Urinary bladder (tissue), 4 donors: Measurements from ENCODE around the gene MAN1B1. TPM values are rescaled to one million over a fixed set of nuclear protein-coding genes. Genes with fewer than 3 reads are reported as not detected.
"Not testable (repeated sequence)": the region's sequence is repeated elsewhere in the genome, so short reads cannot be mapped to it uniquely, and the experiment has no call there.

ENCODE experiments used
- DNase-seq: peaks from one replicate; pipeline ENCODE4 v3.0.0-alpha.2; 2015; ENCODE audit errors: extremely low spot score
- H3K27ac ChIP-seq: one replicate; pipeline ENCODE4 v1.5.1; 2013; ENCODE audit warnings: low read depth, mild to moderate bottlenecking, moderate library complexity
- H3K36me3 ChIP-seq: one replicate; pipeline ENCODE4 v1.6.1; 2013; ENCODE audit warnings: mild to moderate bottlenecking, moderate library complexity; ENCODE audit not compliant: insufficient read depth
- H3K4me1 ChIP-seq: one replicate; pipeline ENCODE4 v1.6.1; 2013; ENCODE audit warnings: mild to moderate bottlenecking, moderate library complexity; ENCODE audit not compliant: insufficient read depth
- H3K4me3 ChIP-seq: one replicate; pipeline ENCODE4 v1.5.1; 2013; ENCODE audit warnings: low read depth, low read length
- WGBS: extraction: QIAGEN DNeasy Blood & Tissue Kit; methylation state at CpG from one replicate; pipeline ENCODE4 v1.1.7; 2013; 5-methylcytosine and 5-hydroxymethylcytosine counted together
- polyA plus RNA-seq: library from polyadenylated mRNA; stranded (reverse); fragments of 200-250 nt; gene quantifications from one replicate; pipeline ENCODE4 v1.2.3, GENCODE V29; 2013
- total RNA-seq: library from RNA; depleted of rRNA; stranded (reverse); fragments of >200 nt; gene quantifications from one replicate; pipeline ENCODE4 v1.2.3, GENCODE V29; 2014
- donor health status: healthy with polysubstance abuse.
- donor health status: healthy.

Gene MAN1B1
- total and polyA plus RNA-seq, 2 donors, result 29.1 to 38.5 TPM

DNA sequence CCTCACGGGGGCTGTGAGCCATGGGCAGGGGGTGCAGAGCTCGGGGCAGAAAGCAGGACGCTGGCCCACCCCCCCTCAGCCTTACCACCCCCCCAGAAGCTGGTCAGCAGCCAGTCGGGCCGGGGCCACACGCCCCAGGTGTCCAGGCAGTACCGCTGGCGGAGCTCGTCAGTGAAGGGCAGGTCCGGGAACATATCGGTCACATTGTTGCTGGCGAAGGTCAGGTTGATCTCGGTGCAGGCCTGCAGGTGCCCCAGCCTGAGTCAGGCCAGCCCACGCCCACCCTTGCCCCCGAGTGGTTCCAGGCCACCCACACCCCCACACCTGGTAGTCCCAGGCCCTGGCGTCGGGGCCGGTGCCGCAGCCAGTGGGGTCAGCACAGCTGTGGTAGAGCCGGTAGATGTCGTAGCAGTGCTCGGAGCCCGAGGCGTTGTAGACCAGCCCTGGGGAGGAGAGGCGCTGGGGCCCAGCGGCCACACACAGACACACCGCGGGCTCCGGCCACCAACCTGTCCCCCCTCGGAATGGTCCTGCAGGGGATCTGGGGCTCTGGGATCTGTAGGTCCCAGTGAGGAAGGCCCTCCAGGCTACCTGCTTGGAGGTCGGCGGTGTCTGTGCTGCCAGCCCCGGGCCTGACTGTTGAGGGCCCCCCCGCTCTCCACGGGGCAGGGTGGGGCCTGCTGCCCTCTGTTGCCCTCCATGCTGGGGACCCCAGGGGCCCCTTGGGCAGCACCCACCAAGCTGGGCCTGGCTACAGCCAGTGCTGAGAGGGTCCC, 25.2 kb downstream of the MAN1B1 start:
- DNase-seq, result no peak
- H3K36me3 ChIP-seq, result peaks cover 7% of the 10 kb centered on the region
- no peak overlapping the region for H3K27ac ChIP-seq
- H3K4me1 ChIP-seq, result no peaks in the 10 kb centered on the region
- 90% methylated on average over 35 of the region's 35 CpGs for WGBS
- H3K4me3 ChIP-seq, result no peak overlapping the region

DNA sequence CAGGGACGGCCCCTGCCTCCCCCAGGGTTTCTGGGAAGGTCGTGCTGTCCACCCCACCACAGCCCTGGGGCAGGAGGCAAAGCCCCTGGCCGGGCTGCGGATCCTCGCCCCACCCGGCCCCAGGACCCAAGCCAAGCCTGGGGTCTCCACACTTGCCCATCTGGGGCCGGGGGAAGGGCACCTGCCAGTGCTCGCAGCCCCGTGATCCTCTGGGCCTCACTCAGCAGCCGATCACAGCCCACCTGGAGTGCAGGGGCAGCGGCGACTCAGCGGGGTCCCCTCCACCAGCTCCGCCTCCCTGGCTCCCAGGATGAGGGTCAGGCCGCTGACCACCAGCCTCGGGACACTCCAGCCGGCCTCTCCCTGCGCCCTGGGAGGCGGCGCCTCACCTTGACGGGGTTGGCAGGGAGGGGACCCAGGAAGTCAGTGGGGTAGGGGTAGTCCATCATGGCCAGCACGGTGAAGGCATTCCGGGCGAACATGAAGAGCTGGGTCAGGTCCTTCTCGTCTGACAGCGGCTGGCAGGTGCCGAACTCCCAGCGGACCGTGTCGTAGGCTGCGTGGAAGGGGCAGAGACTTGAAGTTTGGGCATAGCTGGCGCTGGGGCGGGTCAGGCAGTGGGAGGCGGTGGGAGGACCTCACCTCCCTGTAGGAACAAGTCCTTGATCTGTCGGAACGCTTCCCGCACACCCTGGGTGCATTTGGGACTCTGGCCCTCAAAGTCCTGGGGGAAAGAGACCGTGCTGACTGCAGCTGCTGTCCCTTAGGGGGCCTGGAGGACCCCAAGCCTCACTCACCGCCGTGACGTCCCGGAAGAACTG, 26.0 kb downstream of the MAN1B1 start:
- no peaks in the 10 kb centered on the region for H3K4me1 ChIP-seq
- peaks cover 6% of the 10 kb centered on the region for H3K36me3 ChIP-seq
- no peak overlapping the region for H3K4me3 ChIP-seq
- no peak overlapping the region for H3K27ac ChIP-seq
- no peak for DNase-seq
- 94% methylated on average over 42 of the region's 42 CpGs for WGBS

DNA sequence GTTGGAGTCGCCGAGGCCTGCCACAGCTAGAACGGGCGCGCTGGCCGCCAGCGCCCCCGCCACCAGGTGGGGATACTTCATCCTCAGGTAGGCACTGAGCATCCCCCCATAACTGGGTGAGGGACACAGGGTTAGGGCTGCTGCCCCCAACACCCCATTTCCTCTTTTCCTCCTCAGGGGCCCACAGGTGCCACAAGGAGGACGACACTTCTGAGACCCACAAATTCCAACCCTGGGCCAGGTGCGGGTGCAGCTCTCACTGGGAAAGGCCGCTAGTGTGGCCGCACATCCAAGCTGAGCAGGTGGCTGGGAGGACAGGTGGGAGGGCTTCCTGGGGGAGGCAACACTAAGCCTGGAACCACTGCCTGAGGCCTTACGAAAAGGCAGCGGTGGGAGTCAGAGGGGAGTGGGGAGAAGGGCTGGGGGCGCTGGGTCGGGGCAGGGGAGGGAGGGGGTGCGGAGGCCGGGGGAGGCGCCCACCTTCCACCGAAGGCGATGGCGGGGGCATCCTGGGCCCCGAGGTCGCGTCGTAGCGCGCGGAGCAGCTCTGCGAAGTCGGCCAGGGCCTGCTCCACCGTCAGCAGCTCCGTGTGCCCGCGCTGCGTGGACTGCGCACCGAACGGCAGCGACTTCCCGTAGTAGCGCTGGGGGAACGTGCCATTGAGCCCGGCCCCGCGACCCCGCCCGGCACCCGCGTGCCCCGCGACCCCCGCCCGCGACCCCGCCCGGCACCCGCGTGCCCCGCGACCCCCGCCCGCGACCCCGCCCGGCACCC, 26.8 kb downstream of the MAN1B1 start:
- WGBS, result 28% methylated on average over 66 of the region's 66 CpGs
- no peak overlapping the region for H3K27ac ChIP-seq
- H3K4me1 ChIP-seq, result no peaks in the 10 kb centered on the region
- peak overlapping the region; percentile 86 for H3K4me3 ChIP-seq
- DNase-seq, result no peak
- H3K36me3 ChIP-seq, result peaks cover 2% of the 10 kb centered on the region

DNA sequence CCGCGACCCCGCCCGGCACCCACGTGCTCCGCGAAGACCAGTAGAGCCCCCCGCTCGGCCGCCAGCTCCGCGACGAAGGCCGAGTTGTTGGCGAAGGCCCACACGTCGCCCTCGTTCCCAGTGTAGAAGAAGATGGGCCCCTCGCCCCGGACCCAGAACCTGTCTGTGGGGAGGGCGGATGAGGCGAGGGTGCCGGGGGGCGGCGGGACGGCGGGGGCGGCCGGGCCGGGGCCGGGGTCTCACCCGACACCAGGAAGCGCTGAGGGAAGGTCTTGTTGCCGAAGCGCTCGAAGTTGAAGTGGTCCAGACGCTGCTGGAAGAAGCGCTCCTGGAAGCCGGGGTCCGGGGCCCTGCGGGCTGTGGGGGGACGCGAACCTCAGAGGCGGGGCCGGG, 27.4 kb downstream of the MAN1B1 start:
- no peak overlapping the region for H3K27ac ChIP-seq
- no peak for DNase-seq
- peak overlapping the region; percentile 86 for H3K4me3 ChIP-seq
- 2% methylated on average over 45 of the region's 45 CpGs for WGBS
- no peaks in the 10 kb centered on the region for H3K4me1 ChIP-seq
- H3K36me3 ChIP-seq, result no peaks in the 10 kb centered on the region

DNA sequence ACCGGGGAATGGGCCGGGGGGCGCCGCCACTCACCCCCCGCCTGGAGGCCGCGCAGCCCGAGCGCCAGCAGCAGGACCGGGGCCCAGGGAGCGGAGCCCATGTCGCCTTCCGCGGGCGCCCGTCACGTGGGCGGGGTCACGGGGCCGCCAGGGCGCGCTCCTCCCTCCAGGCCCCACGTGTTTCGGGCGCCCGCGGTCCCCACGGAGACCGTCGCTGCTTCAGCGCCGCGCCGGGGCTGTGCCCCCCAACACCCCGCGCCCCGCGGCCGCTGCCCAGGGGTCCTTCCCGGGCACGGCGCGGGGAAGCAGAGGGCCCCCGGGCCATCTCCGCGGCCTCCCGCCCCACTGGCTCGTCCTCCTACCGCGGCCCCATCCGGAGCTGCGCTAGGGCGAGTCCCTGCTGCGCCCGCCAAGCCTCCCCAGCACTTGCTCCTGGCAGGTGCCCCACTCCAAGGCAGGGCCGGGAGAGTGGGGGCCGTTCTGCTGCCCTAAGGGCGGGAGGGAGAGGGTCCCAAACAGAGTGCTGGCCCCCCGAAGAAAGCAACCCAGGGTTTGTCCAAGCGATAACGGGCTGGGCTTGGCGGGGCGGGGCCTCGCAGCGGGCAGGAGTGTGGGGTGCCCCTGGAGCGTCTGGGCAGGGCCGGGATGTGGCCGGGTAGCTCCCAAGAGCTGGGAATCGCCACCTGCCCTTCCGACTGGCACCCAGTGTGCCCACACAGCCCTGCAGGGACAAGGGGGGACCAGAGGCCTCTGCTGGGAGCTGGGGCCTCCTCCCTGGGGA, 28.0 kb downstream of the MAN1B1 start, which contains the start of gene DPP7:
DPP7 (minus strand) TSS at position 121 of the 781 bp plus-strand sequence; CDS start at position 101, 20 bp downstream.
- Histone ChIP-seq H3K27ac (no peak within 1 kb of the TSS), H3K4me3 (peak within 1 kb of the TSS; percentile 86), H3K36me3 (no peaks in the 10 kb centered on the region), H3K4me1 (no peaks in the 10 kb centered on the region)
- WGBS, result 7% methylated on average over 69 of the region's 70 CpGs
- no peak for DNase-seq

DNA sequence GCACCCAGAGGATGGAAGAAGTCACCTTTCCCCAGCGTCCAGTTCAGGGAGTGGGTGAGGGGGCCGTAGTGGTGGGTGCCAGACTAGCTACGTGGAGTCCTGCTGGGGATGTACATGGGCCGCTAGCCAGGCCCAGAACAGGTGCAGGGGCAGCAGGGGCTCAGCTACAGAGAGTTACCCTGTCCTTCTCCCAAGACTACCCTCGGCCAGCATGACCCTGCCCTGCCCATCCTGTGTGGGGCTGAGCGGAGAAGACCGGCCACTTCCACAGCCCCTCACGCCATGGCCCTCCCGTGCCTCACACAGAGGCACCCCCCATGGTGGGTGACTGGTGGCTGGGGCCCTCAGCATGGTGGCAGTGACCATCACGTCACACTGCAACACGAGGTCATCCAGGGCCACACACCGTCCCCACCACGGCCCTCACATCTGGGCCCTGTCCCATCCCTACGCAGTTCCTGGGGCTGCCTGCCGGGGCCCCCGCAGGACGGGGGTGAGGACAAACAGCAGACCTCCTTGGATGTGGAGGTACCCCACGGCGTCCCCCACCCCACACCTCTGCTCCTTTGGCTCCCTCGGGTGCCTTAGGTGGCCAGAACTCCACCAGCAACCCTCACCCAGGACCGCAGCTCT, 28.7 kb downstream of the MAN1B1 start:
- Histone ChIP-seq H3K4me3 (no peak overlapping the region), H3K27ac (no peak overlapping the region), H3K36me3 (no peaks in the 10 kb centered on the region), H3K4me1 (no peaks in the 10 kb centered on the region)
- WGBS, result 84% methylated on average over 21 of the region's 21 CpGs
- DNase-seq, result no peak

DNA sequence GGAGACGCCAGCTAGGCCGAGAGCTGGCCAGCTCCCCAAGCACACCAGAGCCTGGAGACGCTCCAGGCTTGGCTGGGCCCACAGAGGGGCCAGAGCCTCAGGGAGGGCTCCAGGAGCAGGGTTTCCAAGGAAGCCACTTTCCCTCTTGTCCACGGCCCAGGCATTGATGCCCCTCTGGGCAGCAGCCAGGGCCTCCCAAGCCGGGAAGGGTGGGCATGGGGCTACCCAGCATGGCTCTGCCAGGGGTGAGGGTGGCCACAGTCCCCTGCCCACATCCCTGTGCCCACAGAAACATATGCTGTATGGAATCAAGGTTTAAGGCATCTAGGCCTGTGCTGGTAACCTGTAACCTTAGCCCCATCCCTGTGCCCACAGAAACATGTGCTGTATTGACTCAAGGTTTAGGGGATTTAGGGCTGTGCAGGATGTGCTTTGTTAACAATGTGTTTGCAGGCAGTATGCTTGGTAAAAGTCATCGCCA, 29.3 kb downstream of the MAN1B1 start:
- Histone ChIP-seq H3K27ac (no peak overlapping the region), H3K4me1 (no peaks in the 10 kb centered on the region), H3K36me3 (no peaks in the 10 kb centered on the region), H3K4me3 (no peak overlapping the region)
- 61% methylated on average over 6 of the region's 6 CpGs for WGBS
- DNase-seq, result no peak

DNA sequence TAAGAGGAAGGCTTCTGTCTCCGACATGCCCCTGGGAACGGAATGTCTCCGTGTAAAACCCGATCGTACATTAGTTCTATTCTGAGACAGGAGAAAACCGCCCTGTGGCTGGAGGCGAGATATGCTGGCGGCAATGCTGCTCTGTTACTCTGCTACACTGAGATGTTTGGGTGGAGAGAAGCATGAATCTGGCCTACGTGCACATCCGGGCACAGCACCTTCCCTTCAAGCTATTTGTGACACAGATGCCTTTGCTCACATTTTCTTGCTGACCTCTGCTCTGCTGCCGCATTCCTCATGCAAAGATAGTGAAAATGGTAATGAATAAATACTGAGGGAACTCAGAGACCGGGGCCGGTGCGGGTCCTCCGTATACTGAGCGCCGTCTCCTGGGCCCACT, 29.9 kb downstream of the MAN1B1 start:
- no peak for DNase-seq
- WGBS, result 41% methylated on average over 17 of the region's 17 CpGs
- Histone ChIP-seq H3K4me3 (no peak overlapping the region), H3K4me1 (no peaks in the 10 kb centered on the region), H3K27ac (no peak overlapping the region), H3K36me3 (no peaks in the 10 kb centered on the region)

DNA sequence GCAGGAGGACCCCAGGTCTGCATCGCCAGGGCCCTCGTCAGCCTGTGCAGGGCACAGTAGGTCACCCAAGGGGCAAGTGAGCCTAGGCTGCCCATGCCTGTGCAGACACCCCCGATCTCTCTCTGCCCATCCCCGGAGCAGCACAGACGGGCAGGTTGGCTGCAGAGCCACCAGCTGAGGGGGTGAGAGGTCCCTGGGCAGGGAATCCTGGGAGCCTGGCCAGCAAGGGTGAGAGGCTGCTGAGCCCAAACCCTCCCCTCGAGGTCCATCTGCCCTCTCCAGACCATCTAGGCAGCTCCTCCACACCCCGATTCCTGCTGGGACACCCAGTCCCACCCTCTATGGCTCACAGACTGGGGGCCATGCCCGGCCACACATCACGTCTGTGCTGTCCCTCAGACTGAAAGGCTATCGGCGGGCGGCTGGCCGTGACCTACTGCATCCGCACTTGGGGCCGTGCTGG, 30.5 kb downstream of the MAN1B1 start:
- H3K27ac ChIP-seq, result no peak overlapping the region
- WGBS, result 77% methylated on average over 15 of the region's 15 CpGs
- H3K4me3 ChIP-seq, result no peak overlapping the region
- H3K36me3 ChIP-seq, result no peaks in the 10 kb centered on the region
- H3K4me1 ChIP-seq, result no peaks in the 10 kb centered on the region
- DNase-seq, result no peak

DNA sequence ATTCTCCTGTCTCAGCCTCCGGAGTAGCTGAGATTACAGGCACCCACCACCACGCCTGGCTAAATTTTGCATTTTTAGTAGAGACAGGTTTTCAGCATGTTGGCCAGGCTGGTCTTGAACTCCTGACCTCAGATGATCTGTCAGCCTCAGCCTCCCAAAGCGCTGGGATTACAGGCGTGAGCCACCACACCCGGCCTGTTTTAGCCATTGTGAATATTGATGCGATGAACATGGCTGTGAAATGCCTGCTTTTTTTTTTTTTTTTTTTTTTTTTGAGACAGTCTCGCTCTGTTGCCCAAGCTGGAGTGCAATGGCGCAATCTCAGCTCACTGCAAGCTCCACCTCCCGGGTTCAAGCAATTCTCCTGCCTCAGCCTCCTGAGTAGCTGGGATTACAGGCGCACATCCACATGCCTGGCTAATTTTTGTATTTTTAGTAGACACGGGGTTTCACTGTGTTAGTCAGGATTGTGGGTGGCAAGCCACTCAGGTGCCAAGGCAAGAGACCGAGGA, 31.4 kb downstream of the MAN1B1 start:
- not testable (repeated sequence) for H3K36me3 ChIP-seq, H3K4me1 ChIP-seq, H3K27ac ChIP-seq, H3K4me3 ChIP-seq, DNase-seq
- 85% methylated on average over 12 of the region's 12 CpGs for WGBS

DNA sequence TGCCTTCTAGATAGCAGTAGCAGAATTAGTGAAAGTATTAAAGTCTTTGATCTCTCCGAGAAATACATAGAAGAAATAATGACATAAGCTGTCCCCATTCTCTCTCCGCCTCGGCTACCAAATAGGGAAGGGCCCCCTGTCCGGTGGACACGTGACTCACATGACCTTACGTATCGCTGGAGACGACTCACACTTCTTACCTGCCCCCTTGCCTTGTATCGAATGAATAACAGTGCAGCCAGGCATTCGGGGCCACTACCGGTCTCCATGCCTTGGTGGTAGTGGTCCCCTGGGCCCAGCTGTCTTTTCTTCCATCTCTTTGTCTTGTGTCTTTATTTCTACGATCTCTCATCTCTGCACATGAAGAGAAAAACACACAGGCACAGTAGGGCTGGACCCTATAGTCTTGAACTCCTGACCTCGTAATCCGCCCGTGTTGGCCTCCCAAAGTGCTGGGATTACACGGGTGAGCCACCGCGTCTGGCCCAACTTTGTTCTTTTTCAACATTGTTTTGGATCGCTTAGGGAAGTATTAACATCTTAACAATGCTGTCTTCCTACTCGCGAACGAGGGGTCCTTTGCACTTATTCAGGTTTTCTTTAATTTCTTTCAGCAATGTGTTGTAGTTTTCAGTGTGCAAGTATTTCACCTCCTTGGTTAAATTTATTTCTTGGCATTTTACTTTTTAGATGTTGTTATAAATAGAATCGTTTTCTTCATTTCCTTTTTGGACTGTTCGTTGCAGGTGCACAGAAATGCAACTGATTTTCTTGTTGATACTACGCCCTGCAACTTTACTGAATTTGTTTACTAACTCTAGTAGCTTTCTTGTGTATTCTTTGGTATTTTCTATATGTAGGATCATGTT, 35.4 kb downstream of the MAN1B1 start:
- H3K27ac ChIP-seq, DNase-seq, H3K36me3 ChIP-seq, H3K4me3 ChIP-seq, H3K4me1 ChIP-seq: not testable (repeated sequence)
- 72% methylated on average over 25 of the region's 25 CpGs for whole genome bisulfite sequencing
